HG02571 (cell line): ENCODE data around the gene NOS1.

Experiments used
- ATAC-seq: cut with Tn5 transposase; IDR thresholded peaks from one replicate; pipeline ENCODE4 v1.9.1; 2021; ENCODE audit warnings: mild to moderate bottlenecking, moderate library complexity; ENCODE audit not compliant: unreplicated experiment

The NOS1 gene

DNA sequence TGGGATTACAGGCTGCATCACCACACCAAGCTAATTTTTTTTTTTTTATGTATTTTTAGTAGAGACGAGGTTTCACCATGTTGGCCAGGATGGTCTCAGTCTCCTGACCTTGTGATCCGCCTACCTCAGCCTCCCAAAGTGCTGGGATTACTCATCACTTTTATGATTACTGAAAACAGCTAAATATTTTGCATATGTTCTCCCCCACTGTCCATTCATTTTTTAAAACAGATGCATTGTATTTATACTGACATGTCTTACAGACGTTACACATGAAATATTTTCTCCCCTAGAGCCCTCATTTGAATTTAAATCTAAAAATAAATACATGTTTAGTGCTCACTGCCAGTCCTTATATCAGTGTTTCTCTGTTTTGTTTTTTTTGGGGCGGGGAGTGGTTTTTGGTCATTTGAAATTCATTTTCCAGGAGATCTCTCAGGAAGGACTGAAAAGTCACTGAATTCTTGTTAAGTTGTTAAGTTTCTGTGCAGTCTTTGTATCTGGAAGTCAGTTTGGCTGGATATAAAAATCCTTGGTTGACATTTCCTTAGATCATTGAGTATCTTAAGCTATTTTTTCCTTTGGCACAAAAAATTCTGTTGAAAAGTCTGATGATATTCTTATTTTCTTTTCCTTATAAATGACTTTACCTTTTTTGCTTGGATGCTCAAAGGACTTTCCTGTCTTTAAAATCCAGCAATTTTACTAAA is 180.5 kb downstream of the NOS1 start:
- ATAC-seq = no peak

DNA sequence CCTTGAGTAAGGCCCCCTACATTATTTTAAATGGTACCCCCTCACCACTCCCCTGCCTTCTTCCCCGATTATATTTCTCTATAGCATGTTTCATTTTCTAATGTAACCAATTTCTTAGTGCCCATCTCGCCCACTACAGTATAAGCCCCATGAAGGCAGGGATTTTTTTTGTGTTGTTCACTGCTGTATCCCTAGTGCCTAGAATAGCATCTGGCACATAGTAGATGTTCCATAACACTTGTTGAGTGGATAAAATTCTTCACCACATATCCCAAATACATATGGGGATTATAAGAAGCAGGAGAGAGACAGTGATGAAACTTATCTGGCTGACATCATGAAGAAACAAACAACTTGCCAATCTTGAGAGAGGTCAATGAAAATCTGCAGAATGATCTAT is 182.7 kb downstream of the NOS1 start:
- no peak for ATAC-seq

DNA sequence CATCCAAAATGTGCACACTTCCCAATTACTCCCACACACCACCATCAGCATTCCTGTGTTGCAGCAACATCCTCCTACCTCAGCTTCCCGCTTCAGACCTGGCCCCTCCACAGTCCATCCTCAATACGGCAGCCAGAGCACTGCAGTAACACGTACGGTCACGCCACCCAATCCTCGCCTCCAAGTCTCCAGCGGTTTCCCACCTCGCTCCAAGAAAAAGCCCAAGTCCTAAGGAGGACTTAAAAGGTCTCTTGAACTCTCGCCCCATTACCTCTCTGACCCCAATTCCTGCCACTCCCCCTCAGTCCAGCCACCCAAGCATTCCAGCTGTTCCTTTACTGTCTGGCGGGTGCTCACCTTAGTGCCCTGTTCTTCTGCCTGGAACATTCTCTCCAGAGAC is 183.1 kb downstream of the NOS1 start:
- ATAC-seq = no peak

DNA sequence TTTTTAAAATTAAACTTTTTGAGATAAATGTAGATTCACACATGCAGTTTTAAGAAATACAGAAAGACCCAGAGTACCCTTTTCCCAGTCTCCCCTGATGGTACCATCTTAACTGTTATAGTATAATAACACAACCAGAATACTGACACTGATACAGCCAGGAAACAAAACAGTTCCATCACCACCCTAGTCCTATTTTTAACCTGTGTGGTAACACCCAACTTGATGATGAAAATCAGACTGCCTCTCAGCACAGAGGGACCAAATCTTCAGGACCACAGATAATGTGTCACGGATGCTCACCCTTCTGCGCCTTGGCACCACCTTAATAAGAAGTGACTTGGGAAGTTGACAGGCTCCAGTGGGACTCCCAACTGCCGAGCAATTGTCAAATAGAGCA is 189.3 kb downstream of the NOS1 start:
- no peak for ATAC-seq

DNA sequence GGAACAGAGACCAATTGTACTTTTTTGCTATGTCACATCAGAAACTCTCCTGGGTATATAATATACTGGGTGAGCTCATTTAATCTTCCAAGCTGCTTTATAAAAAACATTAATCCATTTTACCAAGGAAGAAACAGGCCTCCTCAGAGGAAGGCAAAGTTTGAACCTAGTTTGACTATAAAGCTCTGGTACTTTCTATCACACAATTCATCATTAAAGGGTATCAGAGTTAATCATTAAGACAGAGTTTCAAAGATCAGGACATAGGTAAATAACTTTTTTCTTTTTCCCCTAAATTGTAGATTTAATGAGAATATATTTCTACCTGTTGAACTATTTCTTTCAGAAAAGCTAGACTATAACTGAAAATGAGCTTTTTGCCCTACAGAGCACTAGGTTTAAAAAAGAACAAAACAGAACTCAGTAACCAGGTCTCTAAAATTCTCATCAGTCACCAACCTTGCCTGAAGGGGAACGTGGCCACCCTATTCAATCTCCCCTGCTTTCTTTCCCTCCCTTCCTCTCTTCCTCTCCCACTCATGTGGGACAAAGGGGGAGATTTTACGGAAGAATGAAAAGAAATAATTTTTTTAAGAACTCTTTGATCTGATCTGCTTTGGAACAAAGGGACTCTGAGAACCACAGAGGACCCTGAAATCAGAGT is 189.8 kb downstream of the NOS1 start:
- ATAC-seq = no peak

DNA sequence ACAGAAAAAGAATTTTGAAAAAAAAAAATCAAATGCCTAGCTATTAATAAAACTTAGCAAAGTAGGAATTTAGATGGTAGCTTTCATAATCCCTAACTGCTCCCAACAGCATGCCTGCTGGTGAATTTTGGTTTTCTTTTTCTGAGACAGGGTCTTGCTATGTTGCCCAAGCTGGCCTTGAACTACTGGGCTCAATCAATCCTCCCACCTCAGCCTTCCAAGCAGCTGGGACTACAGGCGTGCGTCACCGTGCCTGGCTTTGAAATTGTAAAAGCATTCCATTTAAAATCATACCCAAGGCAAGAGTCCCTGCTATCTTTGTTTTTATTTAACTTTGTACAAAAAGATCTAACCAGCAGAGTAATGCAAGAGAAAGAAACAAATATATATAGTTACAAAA is 191.9 kb downstream of the NOS1 start:
- ATAC-seq = no peak

DNA sequence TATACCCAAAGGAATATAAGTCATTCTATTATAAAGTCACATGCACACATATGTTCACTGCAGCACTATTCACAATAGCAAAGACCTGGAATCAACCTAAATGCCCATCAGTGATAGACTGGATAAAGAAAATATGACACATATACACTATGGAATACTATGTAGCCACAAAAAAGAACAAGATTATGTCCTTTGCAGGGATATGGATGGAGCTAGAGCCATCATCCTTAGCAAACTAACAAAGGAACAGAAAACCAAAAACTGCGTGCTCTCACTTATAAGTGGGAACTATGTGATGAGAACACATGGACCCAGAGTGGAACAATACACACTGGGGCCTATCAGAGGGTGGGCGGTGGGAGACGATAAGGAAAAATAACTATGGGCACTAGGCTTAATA is 192.4 kb downstream of the NOS1 start:
- no peak for ATAC-seq

DNA sequence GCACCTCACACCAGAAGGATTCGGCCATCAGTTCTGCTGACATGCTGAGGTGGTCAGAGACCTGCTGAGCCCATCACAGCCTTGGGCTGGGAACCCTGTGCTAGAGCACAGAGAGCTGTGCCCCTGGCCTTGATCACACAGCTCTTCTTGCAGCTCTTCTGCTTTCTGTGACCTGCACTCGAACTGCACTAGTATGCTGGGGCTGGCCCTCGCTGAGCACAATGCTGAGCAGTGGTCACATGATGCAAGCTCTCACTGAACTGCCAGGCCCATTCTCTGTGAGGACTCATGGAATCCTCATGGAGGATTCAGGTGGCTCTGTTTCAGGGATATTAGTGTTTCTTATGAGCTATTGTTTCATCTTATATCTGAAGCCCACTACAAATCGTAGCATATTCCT is 193.7 kb downstream of the NOS1 start:
- ATAC-seq = no peak

DNA sequence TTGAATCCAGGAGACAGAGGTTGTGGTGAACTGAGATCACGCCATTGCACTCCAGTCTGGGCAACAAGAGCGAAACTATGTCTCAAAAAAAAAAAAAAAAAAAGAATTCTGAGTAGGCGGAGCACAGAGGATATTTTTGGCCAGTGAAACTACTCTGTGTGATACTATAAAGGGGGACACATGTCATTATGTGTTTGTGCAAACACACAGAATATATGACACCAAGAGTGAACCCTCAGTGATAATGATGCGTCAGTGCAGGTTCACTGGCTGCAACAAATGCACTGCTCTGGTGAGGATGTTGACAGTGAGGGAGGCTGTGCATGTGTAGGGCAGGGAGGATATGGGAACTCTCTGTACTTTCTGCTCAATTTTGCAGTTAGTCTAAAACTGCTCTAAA is 195.3 kb downstream of the NOS1 start:
- no peak for ATAC-seq

DNA sequence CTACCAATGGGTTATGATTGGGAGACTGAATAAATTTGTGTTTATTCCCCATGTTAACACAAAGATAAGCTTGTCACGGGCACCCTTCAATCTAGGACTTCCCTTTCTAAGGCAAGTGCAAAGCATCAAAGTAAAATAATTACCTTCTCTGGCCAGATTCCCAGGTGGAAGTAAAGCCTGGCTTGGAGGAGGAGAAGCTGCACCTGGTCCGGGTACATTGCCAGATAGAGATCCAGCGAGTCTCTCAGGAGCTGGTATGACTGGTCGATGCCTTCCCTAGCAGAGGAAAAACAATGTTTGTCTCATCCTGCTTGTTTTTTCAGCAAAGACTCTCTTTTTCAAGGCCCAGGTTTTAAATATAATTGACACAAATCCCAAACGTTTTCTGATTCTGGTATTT is 196.1 kb downstream of the NOS1 start:
- ATAC-seq = no peak

DNA sequence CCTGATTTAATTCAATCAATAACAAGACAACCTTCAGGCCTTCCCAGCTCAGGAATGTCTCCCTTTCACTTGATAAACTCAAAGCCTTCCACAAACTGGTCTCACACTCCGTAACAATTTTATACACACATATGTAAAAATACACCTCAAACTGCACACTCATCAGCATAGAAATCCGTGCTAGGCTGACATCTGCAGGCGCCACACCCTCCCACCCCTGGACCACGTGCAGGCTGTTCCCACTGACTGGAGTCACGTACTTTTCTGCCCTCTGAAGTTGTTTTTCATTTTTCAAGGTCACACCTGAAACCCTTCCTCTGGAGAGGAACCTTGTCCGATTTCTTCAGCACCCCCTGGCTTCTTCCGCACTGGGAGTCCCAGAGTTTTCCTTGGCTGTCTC is 198.8 kb downstream of the NOS1 start:
- no peak for ATAC-seq

DNA sequence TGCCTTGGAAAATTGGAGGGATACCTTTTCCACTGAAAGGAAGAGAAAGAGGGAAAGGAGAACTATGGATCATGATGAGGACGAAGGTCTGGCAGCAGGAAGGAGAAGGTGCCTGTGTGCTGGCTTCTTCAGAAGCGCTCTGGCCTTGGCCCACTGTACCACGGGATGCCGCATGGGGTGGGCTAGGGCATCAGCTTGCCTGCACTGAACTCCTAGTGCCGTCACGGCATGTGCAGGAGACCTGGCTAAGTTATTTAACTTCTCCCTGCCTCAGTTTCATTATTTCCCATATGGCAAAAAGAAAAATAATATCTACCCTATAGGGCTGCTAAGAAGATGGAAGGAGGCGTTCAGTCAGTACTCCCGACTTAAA is 199.3 kb downstream of the NOS1 start:
- ATAC-seq = no peak

DNA sequence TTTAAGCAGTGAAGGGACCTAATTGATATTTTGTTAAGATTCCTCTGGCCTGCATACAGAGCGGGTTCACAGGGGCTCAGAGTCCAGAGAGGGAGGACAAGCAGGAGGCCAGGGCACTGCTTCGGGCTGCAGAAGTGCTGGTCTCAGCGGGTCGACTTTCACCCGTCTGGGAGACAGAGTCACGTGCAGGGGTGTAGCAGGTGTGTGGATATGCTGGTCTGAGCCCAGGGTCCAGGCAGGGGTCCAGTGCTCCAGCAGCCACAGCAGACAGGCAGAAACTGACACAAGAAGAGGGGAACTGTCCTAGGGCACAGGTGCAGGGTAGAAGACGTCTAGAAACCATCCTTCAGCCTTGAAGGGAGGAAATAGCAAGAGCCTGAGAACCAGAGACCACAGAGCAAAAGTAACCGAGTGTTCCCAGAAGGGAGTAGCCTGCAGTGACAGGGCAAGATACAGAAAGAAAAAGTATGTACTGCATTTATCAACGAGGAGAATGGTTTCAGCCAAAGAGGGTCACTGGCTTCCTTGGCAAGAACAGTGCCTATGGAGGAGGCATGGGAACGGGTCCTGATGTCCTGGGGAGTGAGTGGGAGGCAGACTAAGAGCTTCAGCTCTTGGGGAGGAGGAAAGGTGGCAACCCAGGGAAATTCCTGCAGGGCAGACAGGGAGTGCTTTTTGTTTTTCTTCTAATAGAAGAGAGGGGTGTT is 199.8 kb downstream of the NOS1 start:
- no peak for ATAC-seq

DNA sequence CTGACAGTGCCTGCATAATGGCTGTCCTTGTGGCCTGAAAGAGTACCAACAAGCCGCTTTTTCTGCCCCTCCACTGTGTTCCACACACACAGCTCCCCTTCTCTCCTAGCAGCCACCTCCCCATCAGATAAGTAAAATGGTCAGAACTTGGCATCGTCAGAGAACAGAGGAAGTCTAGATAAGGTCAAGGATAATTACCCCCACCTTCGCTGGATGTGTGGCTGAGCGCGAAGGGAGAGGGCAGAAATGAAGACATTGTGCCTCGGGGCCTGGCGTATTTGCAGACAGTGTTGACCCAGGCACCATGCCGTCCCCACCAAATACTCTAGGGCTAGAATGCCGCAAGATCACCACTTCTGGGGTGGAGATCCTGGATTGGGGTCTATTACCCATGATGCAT is 201.8 kb downstream of the NOS1 start:
- ATAC-seq = no peak

DNA sequence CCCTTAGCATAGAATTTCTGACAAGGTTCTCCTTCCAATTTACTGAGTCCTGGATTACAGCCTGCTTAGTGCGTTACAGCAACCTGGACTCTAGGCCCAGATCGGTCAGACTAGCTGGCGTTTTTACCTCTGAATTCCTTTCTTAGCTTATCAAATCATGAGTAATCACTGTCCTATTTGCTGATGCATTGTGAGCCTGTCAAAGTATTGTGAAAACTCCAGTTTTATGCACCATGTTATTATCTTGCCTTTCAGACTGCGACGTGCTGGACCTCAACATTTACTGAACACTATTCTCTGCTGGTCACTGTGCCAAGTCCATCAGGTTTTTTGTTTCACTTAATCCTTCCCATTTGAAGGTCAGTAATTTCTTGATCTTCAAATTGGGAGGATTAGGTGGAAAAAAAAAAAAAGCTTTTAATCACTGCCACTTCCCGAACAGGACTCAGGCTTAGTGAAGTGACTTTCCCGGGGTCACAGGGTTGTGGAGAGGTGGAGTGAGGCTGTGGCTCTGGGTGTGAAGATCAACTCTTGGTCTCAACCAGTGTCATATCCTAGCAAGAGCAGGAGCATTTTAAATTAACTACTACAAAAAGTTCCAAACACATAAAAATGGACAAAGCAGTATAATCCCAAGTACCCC is 202.4 kb downstream of the NOS1 start:
- no peak for ATAC-seq
